ENCODE results near the gene CD177. TPM values are rescaled to one million over a fixed set of nuclear protein-coding genes. Genes with fewer than 3 reads are reported as not detected.

CD177 gene
- total and polyA plus RNA-seq, 4 donors: 0.38 to 33.4 (median 4.4) TPM

- Histone ChIP-seq H3K9me3 (ENCODE audit: control insufficient read depth in 4 of 4, low read length in 3 of 4) (peaks cover 0 to 5% (median 2%) of the 10 kb centered on the region in 4 donors), H3K27ac (ENCODE audit: low read depth in 1 of 2, low read length in 2 of 2) (no peak overlapping the region), H3K27me3 (ENCODE audit: control insufficient read depth in 4 of 4, insufficient read depth in 4 of 4, low read length in 3 of 4) (peaks cover 0 to 5% (median 0%) of the 10 kb centered on the region in 4 donors), H3K4me3 (ENCODE audit: low read depth in 1 of 3, low read length in 3 of 3) (no peak overlapping the region), H3K9ac (ENCODE audit: low read depth in 1 of 2, low read length in 2 of 2) (no peak overlapping the region), H3K36me3 (ENCODE audit: control insufficient read depth in 4 of 4, insufficient read depth in 3 of 4, low read depth in 1 of 4, low read length in 3 of 4) (no peaks in the 10 kb centered on the region), H3K4me1 (ENCODE audit: control insufficient read depth in 4 of 4, insufficient read depth in 4 of 4, low read length in 3 of 4) (no peaks in the 10 kb centered on the region)
- TF ChIP-seq RXRA (IDR thresholded peaks at IDR 0.05) (no peak), GABPA (IDR thresholded peaks at IDR 0.05 in 1 of 2, conservative IDR thresholded peaks at IDR 0.05 in 1 of 2) (no peak), ZBTB33 (IDR thresholded peaks at IDR 0.05) (no peak), EGR1 (IDR thresholded peaks at IDR 0.05; ENCODE audit: low read depth in 2 of 2) (no peak), SP1 (IDR thresholded peaks at IDR 0.05) (no peak), NR2F2 (IDR thresholded peaks at IDR 0.05) (no peak), HNF4A (conservative IDR thresholded peaks at IDR 0.05) (no peak), YY1 (IDR thresholded peaks at IDR 0.05) (no peak), FOXA2 (IDR thresholded peaks at IDR 0.05) (no peak)
- WGBS: 76% methylated on average over 3 of the region's 3 CpGs
- no peak for DNase-seq (ENCODE audit: low spot score)
These were observed 43.3 kb upstream of the CD177 start for GRCh38 chr19:43310221-43310620.

- no peak overlapping the region for H3K4me3 ChIP-seq (ENCODE audit: low read depth in 1 of 3, low read length in 3 of 3)
- 74% methylated on average over 6 of the region's 6 CpGs for WGBS
- no peaks in the 10 kb centered on the region for H3K4me1 ChIP-seq (ENCODE audit: control insufficient read depth in 4 of 4, insufficient read depth in 4 of 4, low read length in 3 of 4)
- no peaks in the 10 kb centered on the region for H3K36me3 ChIP-seq (ENCODE audit: control insufficient read depth in 4 of 4, insufficient read depth in 3 of 4, low read depth in 1 of 4, low read length in 3 of 4)
- H3K27me3 ChIP-seq (ENCODE audit: control insufficient read depth in 4 of 4, insufficient read depth in 4 of 4, low read length in 3 of 4): peaks cover 0 to 4% (median 1%) of the 10 kb centered on the region in 4 donors
- H3K27ac ChIP-seq (ENCODE audit: low read depth in 1 of 2, low read length in 2 of 2): no peak overlapping the region
- no peak for DNase-seq (ENCODE audit: low spot score)
- no peak overlapping the region for H3K9ac ChIP-seq (ENCODE audit: low read depth in 1 of 2, low read length in 2 of 2)
- peaks cover 0 to 5% (median 2%) of the 10 kb centered on the region in 4 donors for H3K9me3 ChIP-seq (ENCODE audit: control insufficient read depth in 4 of 4, low read length in 3 of 4)
- TF ChIP-seq JUND (IDR thresholded peaks at IDR 0.05) (no peak), GABPA (IDR thresholded peaks at IDR 0.05 in 1 of 2, conservative IDR thresholded peaks at IDR 0.05 in 1 of 2) (no peak), CTCF (IDR thresholded peaks at IDR 0.05; ENCODE audit: low read depth, low read length, missing input control) (no peak), RXRA (IDR thresholded peaks at IDR 0.05) (no peak), HNF4G (IDR thresholded peaks at IDR 0.05) (no peak), TAF1 (conservative IDR thresholded peaks at IDR 0.05) (no peak), FOXA2 (IDR thresholded peaks at IDR 0.05) (no peak), EGR1 (IDR thresholded peaks at IDR 0.05; ENCODE audit: low read depth in 2 of 2) (no peak), RAD21 (IDR thresholded peaks at IDR 0.05) (no peak), HNF4A (conservative IDR thresholded peaks at IDR 0.05) (no peak), MAX (IDR thresholded peaks at IDR 0.05) (no peak), NR2F2 (IDR thresholded peaks at IDR 0.05) (no peak), FOXA1 (IDR thresholded peaks at IDR 0.05) (no peak), ZBTB33 (IDR thresholded peaks at IDR 0.05) (no peak), SP1 (IDR thresholded peaks at IDR 0.05) (no peak), YY1 (IDR thresholded peaks at IDR 0.05) (no peak), ATF3 (IDR thresholded peaks at IDR 0.05) (no peak), REST (IDR thresholded peaks at IDR 0.05) (no peak)
These were observed 42.2 kb upstream of the CD177 start for GRCh38 chr19:43311256-43311655.

Data from liver (tissue), 9 donors.